Liver (tissue), 9 donors: ENCODE measurements around the gene DYRK3. TPM values are rescaled to one million over a fixed set of nuclear protein-coding genes. Genes with fewer than 3 reads are reported as not detected.

ENCODE experiments used
- DNase-seq: peaks from one replicate; pipeline ENCODE4 v3.0.0-alpha.2; 2017; ENCODE audit warnings: low spot score
- H3K27ac ChIP-seq, 2 donors: one replicate each; pipeline ENCODE4 v1.7.0; 2013; ENCODE audit warnings: inconsistent platforms in 2 of 2, low read length in 2 of 2, control low read depth in 1 of 2, low read depth in 1 of 2, mild to moderate bottlenecking in 1 of 2
- H3K27me3 ChIP-seq, 4 donors: one replicate each; pipeline versions ENCODE4 v1.6.1 to v1.7.0; 2013; ENCODE audit warnings: low read length in 3 of 4, inconsistent platforms in 1 of 4, mild to moderate bottlenecking in 1 of 4, moderate library complexity in 1 of 4; ENCODE audit not compliant: control insufficient read depth in 4 of 4, insufficient read depth in 4 of 4
- H3K36me3 ChIP-seq, 4 donors: one replicate each; pipeline versions ENCODE4 v1.6.1 to v1.7.0; 2013; ENCODE audit warnings: low read length in 3 of 4, mild to moderate bottlenecking in 3 of 4, low read depth in 1 of 4, moderate library complexity in 1 of 4; ENCODE audit not compliant: control insufficient read depth in 4 of 4, insufficient read depth in 3 of 4
- H3K4me1 ChIP-seq, 4 donors: one replicate each; pipeline versions ENCODE4 v1.6.1 to v1.7.0; 2013; ENCODE audit warnings: low read length in 3 of 4, mild to moderate bottlenecking in 3 of 4, moderate library complexity in 1 of 4; ENCODE audit not compliant: control insufficient read depth in 4 of 4, insufficient read depth in 4 of 4
- H3K4me3 ChIP-seq, 3 donors: one replicate each; pipeline versions ENCODE4 v1.6.1 to v1.7.0; 2013; ENCODE audit warnings: low read length in 3 of 3, control low read depth in 1 of 3, low read depth in 1 of 3, mild to moderate bottlenecking in 1 of 3
- H3K9ac ChIP-seq, 2 donors: one replicate each; pipeline ENCODE4 v1.7.0; 2013; ENCODE audit warnings: low read length in 2 of 2, mild to moderate bottlenecking in 2 of 2, moderate library complexity in 2 of 2, control low read depth in 1 of 2, low read depth in 1 of 2
- H3K9me3 ChIP-seq, 4 donors: one replicate each; pipeline versions ENCODE4 v1.6.1 to v1.7.0; 2013; ENCODE audit warnings: low read length in 3 of 4; ENCODE audit not compliant: control insufficient read depth in 4 of 4
- ATF3 ChIP-seq: IDR thresholded peaks from 2 replicates; pipeline ENCODE4 v1.6.1; 2016; ENCODE audit warnings: antibody characterized with exemption
- CTCF ChIP-seq: fragments of 150-350 bp; IDR thresholded peaks from 2 replicates; pipeline ENCODE4 v1.5.1; 2017; ENCODE audit warnings: improper control_type of control experiment, low read depth, low read length; ENCODE audit not compliant: missing input control
- EGR1 ChIP-seq, 2 donors: IDR thresholded peaks; 2 replicates each; pipeline ENCODE4 v1.6.1; 2016 to 2018; ENCODE audit warnings: antibody characterized with exemption in 2 of 2, low read depth in 2 of 2
- FOXA1 ChIP-seq: IDR thresholded peaks from 2 replicates; pipeline ENCODE4 v1.6.1; 2016; ENCODE audit warnings: antibody characterized with exemption
- FOXA2 ChIP-seq: IDR thresholded peaks from 2 replicates; pipeline ENCODE4 v1.6.1; 2016; ENCODE audit warnings: antibody characterized with exemption
- GABPA ChIP-seq, 2 donors: IDR thresholded peaks in 1 of 2; conservative IDR thresholded peaks in 1 of 2; 2 replicates each; pipeline ENCODE4 v1.6.1; 2016; ENCODE audit warnings: antibody characterized with exemption in 2 of 2, mild to moderate bottlenecking in 1 of 2, moderate library complexity in 1 of 2
- HNF4A ChIP-seq, 2 donors: conservative IDR thresholded peaks; 2 replicates each; pipeline ENCODE4 v1.6.1; 2016; ENCODE audit warnings: antibody characterized with exemption in 2 of 2, mild to moderate bottlenecking in 2 of 2
- HNF4G ChIP-seq: IDR thresholded peaks from 2 replicates; pipeline ENCODE4 v1.6.1; 2016; ENCODE audit warnings: antibody characterized with exemption
- JUND ChIP-seq, 2 donors: IDR thresholded peaks; 2 replicates each; pipeline ENCODE4 v1.6.1; 2016; ENCODE audit warnings: antibody characterized with exemption in 2 of 2
- MAX ChIP-seq: IDR thresholded peaks from 2 replicates; pipeline ENCODE4 v1.6.1; 2016; ENCODE audit warnings: antibody characterized with exemption
- NR2F2 ChIP-seq: IDR thresholded peaks from 2 replicates; pipeline ENCODE4 v1.6.1; 2016; ENCODE audit warnings: antibody characterized with exemption
- RAD21 ChIP-seq, 2 donors: IDR thresholded peaks; 2 replicates each; pipeline ENCODE4 v1.6.1; 2016; ENCODE audit warnings: antibody characterized with exemption in 2 of 2, mild to moderate bottlenecking in 2 of 2
- REST ChIP-seq: IDR thresholded peaks from 2 replicates; pipeline ENCODE4 v1.6.1; 2016; ENCODE audit warnings: antibody characterized with exemption, mild to moderate bottlenecking
- RXRA ChIP-seq, 2 donors: IDR thresholded peaks; 2 replicates each; pipeline ENCODE4 v1.6.1; 2017 to 2018; ENCODE audit warnings: antibody characterized with exemption in 2 of 2, mild to moderate bottlenecking in 1 of 2
- TAF1 ChIP-seq: conservative IDR thresholded peaks from 2 replicates; pipeline ENCODE4 v1.6.1; 2016; ENCODE audit warnings: antibody characterized with exemption, mild to moderate bottlenecking
- YY1 ChIP-seq: IDR thresholded peaks from 2 replicates; pipeline ENCODE4 v1.6.1; 2016; ENCODE audit warnings: antibody characterized with exemption, mild to moderate bottlenecking
- ZBTB33 ChIP-seq: IDR thresholded peaks from 2 replicates; pipeline ENCODE4 v1.6.1; 2016; ENCODE audit warnings: antibody characterized with exemption
- WGBS: extraction: QIAGEN DNeasy Blood & Tissue Kit; methylation state at CpG from one replicate; pipeline ENCODE4 v1.1.7; 2013; 5-methylcytosine and 5-hydroxymethylcytosine counted together
- polyA plus RNA-seq, 2 donors: library from polyadenylated mRNA; stranded (reverse) in 1 of 2; unstranded in 1 of 2; fragments of 200-250 nt in 1 of 2; fragments of >200 nt in 1 of 2; fragmentation: Nextera tagmentation in 1 of 2; extraction: Ambion mirVana in 1 of 2; gene quantifications; one replicate each; pipeline versions ENCODE4 v1.2.1 to v1.2.3, GENCODE V29; 2013 to 2015
- total RNA-seq, 2 donors: library from RNA; depleted of rRNA; stranded (reverse); fragments of >200 nt; gene quantifications; one replicate each; pipeline ENCODE4 v1.2.3, GENCODE V29; 2014
- donor health status: healthy.
- donor health status: healthy.
- donor health status: healthy.
- donor health status: healthy.
- donor health status: healthy.

The DYRK3 gene
- total and polyA plus RNA-seq, 4 donors, result 1.5 to 41.8 (median 5.0) TPM

GRCh38 chr1:206658264-206658980, 23.1 kb downstream of the DYRK3 start:
- H3K9me3 ChIP-seq, result no peaks in the 10 kb centered on the region
- H3K9ac ChIP-seq, result no peak overlapping the region
- peak; percentile 79 for DNase-seq
- H3K27me3 ChIP-seq, result no peaks in the 10 kb centered on the region
- peak overlapping the region; percentile 63 to 67 for H3K27ac ChIP-seq
- H3K4me1 ChIP-seq, result peaks cover 0 to 16% (median 8%) of the 10 kb centered on the region in 4 donors
- WGBS, result 54% methylated on average over 22 of the region's 22 CpGs
- H3K36me3 ChIP-seq, result no peaks in the 10 kb centered on the region
- no peak for TF ChIP-seq YY1
- no peak for TF ChIP-seq MAX
- peak; percentile 51 to 71 for TF ChIP-seq RAD21 (IDR thresholded peaks at IDR 0.05)
- TF ChIP-seq CTCF, result peak; percentile 53
- no peak for TF ChIP-seq JUND (IDR thresholded peaks at IDR 0.05)
- no peak for TF ChIP-seq TAF1
- no peak for TF ChIP-seq ATF3
- H3K4me3 ChIP-seq, result no peak overlapping the region

- peaks cover 0 to 19% (median 11%) of the 10 kb centered on the region in 4 donors for H3K4me1 ChIP-seq
- no peaks in the 10 kb centered on the region for H3K27me3 ChIP-seq
- WGBS, result 59% methylated on average over 7 of the region's 7 CpGs
- TF ChIP-seq REST, result no peak
- no peak for TF ChIP-seq TAF1
- no peak for TF ChIP-seq RAD21 (IDR thresholded peaks at IDR 0.05)
- no peak for TF ChIP-seq HNF4A (conservative IDR thresholded peaks at IDR 0.05)
- TF ChIP-seq ATF3, result no peak
- no peak for TF ChIP-seq ZBTB33
- TF ChIP-seq HNF4G, result no peak
- no peak for TF ChIP-seq GABPA (IDR thresholded peaks at IDR 0.05 in 1 of 2, conservative IDR thresholded peaks at IDR 0.05 in 1 of 2)
- TF ChIP-seq FOXA1, result no peak
- TF ChIP-seq FOXA2, result no peak
- TF ChIP-seq MAX, result no peak
- TF ChIP-seq RXRA (IDR thresholded peaks at IDR 0.05), result no peak
- TF ChIP-seq CTCF, result no peak
- TF ChIP-seq EGR1 (IDR thresholded peaks at IDR 0.05; ENCODE audit: low read depth in 2 of 2), result no peak
- TF ChIP-seq NR2F2, result no peak
- H3K9ac ChIP-seq, result peak overlapping the region in 1 of 2 donors; percentile 26
- H3K36me3 ChIP-seq, result no peaks in the 10 kb centered on the region
- no peak for DNase-seq
- peak overlapping the region; percentile 63 to 67 for H3K27ac ChIP-seq
- H3K4me3 ChIP-seq, result no peak overlapping the region
- no peaks in the 10 kb centered on the region for H3K9me3 ChIP-seq
Measured at GRCh38 chr1:206658981-206659273, 23.6 kb downstream of the DYRK3 start.
